Measurements from ENCODE around the gene SACM1L. TPM values are rescaled to one million over a fixed set of nuclear protein-coding genes. Genes with fewer than 3 reads are reported as not detected.
"Not testable (repeated sequence)": the region's sequence is repeated elsewhere in the genome, so short reads cannot be mapped to it uniquely, and the experiment has no call there.

Gene SACM1L
- total RNA-seq, 1 donor from 2014 or later, result 50.8 TPM

DNA sequence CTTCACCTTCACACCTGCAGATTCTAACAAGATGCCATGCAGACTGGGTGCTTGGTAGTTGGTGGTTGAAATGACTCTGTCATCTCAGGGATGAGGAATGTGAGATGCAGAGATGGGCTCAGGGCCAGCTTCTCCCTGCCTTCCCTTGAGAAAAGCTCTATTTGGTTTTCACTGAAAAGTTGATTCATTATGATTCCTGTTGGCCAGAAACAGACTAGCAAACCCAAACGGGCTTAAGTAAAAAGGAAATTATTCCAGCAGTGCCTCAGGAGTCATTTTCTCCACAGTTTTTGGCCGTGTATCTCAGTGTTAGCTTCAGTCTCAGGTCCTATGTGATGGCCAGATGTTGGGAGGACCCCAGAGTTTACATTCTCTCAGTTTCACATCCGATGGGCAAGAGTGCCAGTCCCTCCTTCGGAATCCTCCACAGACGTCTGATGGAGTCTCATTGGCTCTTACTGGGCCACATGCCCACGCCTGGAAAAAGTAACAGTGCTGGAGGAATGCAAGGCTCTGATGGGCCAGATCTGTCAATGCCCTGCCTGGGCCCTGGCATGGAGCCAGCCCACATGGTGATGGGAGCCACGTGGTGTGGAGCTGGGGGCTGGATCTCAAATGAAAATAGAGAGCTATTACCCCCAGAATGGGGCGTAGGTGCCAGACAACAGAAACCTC is 22.3 kb upstream of the SACM1L start:
- DNase-seq (ENCODE audit: low spot score), result peak; percentile 68

DNA sequence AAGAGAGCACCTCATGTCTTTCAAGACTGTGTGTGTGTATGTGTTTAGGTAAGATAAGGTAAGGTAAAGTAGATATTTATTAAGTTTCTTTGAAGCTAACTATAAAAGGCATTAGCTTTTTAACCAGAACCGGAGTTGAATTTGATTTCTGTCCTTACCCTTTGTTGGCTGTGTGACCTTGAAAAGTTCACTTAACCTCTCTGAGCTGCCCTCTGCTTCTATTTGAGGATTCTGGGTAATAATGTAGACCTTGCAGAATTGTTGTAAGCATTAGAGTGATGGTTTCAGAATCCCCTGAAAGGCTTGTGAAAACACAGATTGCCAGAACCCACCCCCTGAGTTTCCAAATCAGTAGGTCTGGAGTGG is 21.6 kb upstream of the SACM1L start:
- no peak for DNase-seq (ENCODE audit: low spot score)

DNA sequence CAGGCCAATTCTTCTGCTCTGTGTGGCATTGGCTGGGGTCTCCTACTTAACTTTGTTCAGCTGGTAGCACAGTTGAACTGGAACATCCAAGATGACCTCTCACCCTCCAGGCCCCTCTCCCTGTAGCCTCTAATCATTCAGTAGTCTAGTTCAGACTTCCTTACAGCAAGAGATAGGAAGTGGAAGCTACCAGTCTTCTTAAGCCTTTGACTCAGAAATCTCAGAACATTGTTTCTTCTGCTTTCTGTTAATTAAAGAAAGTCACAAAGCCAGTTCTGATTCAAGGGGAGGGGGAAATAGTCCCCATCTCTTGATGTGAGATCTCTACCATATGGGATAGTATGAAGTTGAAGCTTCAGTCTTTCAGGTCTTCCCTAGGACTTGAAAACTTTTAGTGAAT is 18.8 kb upstream of the SACM1L start:
- DNase-seq (ENCODE audit: low spot score), result no peak

DNA sequence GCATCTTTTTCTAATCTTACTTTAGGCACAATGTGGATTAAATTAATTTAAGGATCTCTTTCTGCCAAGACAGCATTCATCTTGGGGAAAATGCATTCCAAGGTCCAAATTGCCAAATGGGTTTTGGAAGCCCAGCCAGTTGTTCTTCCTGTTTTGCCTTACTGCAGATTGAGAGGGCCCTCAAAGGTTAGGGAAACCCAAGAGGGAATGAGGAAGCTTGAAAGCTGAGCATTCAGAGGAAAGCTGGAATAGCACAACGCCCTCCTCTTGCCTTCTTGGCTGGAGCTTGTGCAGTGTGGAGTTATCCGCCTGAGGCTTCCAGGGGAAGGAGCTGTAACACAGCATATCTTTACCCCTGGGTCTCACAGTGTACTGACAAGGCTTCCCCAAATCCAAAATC is 18.2 kb upstream of the SACM1L start:
- peak; percentile 58 for DNase-seq (ENCODE audit: low spot score)

DNA sequence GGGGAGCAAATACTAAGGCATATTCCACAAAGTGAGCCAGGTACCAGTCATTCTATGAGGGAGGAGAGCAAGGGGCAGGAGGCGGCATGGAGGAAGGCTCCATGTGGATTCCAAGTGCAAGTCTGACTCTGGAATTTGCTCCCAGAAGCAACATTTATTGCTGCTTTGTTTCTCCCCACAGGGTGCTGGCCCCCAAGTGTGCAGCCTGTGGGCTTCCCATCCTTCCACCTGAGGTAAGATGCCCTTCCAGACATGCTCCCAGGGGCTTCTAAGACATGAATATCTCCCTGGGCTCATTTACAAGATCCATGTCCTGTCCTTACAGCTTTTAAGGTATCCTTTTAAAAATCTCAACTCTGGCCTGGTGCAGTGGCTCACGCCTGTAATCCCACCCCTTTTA is 15.9 kb upstream of the SACM1L start:
- DNase-seq (ENCODE audit: low spot score), result no peak

DNA sequence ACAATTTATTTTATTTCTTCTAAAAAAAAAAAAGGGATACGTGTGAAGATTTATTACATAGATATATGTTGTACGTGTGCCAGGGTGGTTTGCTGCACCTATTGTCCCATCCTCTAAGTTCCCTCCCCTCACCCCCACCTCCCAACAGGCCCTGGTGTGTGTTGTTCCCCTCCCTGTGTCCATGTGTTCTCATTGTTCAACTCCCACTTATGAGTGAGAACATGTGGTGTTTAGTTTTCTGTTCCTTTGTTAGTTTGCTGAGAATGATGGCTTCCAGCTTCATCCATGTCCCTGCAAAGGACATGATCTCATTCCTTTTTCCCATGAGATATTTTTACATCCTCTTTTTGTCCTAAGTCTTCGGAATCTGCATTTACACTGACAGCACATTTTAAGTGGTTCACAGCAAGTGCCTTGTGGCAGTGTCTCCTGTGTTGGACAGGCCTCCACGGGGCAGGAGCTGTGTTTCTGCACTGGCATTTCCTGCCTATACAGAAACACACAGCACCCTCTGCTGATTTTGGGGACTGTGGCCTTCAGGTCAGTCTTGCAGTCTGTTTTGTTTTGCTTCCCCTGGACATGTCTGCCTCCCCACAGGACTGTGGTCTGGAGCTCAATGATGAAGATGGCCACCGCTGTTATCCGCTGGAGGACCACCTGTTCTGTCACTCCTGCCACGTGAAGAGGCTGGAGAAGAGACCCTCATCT is 12.7 kb upstream of the SACM1L start:
- DNase-seq (ENCODE audit: low spot score), result no peak

DNA sequence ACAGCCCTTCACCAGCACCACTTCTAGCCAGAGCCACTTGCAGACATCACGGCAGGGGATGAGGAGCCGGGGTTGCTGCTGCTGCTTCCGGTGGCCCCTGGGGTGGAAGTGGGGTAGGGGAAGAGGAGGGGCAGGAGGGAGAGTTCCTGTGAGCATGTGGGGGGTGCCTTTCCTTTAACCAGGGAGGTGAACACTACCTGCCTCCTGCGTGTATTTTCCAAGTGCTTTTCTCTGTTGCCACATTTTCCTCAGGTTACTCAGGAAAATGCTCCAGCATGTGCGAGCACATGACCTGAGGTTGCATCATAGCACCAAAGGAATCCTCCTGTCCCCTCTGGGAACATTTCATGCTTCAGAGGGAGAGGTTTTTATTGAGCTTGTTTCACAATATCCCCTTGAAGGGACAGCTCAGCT is 12.2 kb upstream of the SACM1L start:
- peak; percentile 35 for DNase-seq (ENCODE audit: low spot score)

DNA sequence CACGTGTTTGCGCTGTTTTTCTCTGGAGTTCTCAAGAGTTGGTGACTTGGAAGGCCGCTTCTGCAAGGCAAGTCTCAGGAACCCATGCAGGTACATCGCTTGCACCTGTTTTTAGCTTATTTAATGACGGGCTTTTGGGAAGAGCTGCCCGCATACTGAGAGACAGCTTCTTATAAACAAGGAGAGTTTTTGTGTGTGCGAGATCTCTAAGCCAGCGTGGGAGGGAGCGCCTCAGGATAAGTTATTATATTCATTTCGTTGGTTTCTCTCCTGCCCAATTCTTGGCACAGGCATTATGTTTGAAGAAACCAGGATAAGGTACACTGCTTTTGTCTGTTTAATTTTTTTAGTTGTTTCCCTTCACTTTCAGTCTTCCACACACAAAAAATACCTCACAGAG is 11.4 kb upstream of the SACM1L start:
- DNase-seq (ENCODE audit: low spot score), result no peak

DNA sequence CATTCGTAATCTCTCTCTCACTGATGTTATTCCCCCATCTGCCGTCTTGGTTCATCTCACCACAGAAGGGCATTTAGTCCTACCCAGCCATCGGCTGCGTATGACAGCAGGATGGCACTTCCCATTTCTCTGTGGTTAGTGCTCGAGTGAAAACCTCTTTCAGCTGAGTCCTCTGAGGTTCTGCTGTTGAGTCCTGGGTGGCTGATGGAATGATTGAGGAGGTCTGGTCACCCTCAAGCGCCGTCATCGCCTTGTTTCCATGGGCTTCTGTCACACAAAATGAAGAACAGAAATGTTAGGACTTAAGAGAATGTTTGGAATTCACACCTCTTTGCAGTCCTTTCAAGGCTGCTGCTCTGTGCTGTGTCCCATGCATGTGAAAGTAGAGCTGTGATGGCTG is 9.4 kb upstream of the SACM1L start:
- DNase-seq (ENCODE audit: low spot score), result no peak

DNA sequence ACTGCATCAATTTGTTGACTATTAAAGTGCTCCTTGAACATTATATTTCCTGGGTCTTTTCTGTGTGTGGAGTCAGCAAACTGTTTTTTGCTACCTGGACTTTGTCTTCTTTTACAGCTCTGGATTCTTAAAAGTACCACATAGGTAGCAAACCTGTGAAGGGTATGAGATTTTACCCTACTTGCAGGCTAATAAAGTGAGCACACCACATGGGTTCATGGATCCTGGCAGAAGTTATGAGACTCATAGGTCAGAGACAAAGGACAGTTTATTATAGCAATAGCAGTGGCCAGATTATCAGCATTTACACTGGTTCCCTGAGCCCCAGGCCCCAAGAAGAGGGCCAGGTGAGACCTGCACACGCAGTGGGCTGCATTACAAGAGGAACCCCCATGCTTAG is 8.0 kb upstream of the SACM1L start:
- no peak for DNase-seq (ENCODE audit: low spot score)

DNA sequence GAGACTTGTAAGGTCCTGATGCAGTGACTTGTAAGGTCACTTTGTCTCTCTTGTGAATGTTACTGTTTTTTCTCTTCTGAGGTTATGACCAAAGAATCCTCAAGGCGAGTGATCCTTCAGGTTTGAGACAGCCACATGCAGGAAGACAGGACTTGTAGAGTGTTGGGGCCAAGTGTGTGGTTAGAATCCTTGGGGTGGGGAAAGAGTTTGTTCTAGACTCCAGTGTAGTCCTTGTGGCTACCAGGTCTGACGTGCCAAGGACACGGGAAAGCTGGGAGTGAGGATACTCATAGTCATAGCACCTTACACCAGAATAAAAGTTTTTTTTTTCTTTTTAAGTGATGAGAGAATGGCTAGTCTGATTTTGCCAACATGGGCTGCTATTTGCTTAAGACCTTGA is 7.3 kb upstream of the SACM1L start:
- DNase-seq (ENCODE audit: low spot score), result no peak

DNA sequence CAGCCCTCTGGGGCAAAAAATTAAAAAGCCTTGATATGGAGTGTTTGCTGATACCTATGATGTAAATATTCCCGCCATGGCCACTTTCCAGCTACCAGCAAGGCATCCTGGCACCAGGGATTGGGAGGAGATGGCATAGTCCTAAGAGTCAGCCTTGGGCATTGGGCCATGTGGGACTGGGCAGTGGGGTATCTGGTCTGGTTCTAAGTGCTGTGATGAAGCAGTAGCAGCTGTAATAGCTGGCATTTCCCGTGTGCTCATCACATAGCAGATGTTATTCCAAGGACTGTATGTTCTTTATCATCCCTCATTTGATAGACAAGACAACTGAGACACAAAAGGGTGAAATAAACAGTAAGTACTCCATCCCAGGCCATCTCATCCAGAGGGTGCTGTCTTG is 6.9 kb upstream of the SACM1L start:
- DNase-seq (ENCODE audit: low spot score), result no peak

DNA sequence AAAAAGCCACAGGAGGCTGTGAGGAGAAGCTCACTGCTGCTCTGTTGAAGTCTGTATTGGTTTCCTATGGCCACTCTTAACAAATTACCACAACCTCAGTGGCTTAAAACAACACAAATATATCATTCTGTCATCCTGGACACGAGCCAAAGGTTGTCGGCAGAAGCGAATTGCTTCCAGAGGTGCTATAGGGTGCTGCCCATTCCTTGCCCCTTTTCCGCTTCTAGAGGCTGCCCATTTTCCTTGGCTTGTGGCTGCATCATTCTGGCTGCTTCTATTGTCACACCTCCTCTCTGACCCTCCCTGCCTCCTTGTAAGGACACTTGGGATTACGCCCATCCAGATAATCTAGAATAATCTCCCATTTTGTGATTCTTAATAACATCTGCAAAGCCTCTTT is 6.4 kb upstream of the SACM1L start:
- no peak for DNase-seq (ENCODE audit: low spot score)

DNA sequence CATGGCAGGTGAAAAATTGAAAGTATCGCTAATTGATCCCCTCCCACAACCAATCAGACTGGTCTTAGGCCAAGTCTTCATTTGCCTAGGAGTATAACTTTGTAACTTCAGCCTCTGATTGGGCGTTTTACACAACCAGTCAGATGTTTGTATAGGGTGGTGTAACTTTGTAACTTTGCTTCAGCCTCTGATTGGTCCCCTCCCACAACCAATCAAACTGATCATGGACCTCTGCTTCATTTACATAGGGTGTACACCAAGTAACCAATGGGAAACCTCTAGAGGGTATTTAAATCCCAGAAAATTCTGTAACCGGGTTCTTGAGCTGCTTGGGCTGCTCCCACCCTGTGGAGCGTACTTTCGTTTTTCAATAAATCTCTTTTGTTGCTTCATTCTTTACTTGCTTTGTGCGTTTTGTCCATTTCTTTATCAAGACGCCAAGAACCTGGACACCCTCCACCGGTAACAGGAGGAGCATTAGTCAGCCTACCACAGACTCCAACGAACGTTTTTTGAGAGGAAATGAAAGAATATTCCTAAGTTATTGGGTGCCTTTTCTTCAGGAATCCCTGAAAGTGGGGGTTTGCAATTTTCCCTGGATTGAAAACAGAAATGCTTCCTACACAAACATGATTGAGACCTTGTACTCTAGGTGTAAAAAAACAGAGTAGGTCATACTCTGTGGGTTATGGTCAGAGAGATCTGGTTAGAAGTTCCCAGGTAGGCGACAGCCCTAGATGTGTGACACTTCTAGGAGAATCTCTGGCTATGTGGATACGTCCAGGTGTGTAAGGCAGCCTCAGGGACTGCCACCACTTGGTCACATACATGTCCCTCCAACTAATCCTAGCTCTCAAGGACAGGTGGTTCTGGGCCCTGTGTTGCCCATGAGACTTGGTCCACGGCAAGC is 5.5 kb upstream of the SACM1L start:
- DNase-seq (ENCODE audit: low spot score), result no peak

DNA sequence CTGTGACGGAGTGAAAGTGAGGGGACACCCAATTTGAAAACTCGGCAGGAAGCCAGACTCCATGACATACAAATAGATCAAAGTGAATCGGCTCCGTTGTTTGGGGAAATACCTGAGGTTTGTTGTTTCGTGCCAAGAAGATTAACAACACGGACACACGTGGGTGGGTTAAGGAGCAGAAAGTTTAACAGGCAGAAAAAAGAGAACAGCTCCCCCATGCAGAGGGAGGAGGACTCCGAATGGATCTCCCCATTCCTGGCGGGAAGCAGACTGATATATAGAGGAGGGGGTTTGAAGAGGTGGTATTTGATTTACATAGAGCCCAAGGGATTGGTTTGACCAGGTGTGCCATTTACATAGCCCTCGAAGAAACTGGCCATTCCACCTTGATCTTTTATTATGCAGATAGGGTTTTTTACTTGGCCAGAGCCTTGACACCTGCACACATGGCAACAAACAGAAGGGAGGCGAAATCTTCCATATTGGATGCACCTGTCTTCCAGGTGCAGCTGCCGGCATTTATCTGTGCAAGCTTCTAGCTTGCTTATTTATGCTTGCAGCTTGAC is 4.8 kb upstream of the SACM1L start:
- DNase-seq (ENCODE audit: low spot score), result no peak

DNA sequence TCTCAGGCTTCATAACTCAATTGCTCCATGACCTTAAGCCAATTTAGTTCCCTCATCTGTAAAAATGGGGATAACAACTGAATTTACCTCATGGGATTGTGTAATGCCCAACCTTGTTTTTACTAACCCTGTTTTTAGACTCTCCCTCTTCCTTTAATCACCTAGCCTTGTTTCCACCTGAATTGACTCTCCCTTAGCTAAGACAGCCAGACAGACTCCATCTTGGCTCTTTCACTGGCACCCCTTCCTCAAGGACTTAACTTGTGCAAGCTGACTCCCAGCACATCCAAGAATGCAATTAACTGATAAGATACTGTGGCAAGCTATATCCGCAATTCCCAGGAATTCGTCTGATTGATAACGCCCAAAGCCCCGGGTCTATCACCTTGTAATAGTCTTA is 3.5 kb upstream of the SACM1L start:
- DNase-seq (ENCODE audit: low spot score), result not testable (repeated sequence)

DNA sequence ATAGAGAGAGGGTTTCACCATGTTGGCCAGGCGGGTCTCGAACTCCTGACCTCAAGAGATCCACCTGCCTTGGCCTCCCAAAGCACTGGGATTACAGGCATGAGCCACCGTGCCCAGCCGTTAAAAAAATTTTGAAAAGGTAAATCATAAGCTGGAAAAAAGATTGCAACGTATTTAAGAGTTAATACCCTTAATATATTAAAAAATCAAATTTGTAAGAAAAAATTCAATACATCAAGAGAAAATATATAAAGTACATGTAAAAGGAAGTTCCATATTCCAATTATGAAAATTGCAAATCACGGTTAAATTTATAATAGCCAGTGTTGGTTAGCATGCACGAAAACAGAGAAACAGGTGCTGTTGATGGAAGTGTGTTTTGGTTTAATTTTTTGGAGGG is 2.3 kb upstream of the SACM1L start:
- DNase-seq (ENCODE audit: low spot score), result no peak

DNA sequence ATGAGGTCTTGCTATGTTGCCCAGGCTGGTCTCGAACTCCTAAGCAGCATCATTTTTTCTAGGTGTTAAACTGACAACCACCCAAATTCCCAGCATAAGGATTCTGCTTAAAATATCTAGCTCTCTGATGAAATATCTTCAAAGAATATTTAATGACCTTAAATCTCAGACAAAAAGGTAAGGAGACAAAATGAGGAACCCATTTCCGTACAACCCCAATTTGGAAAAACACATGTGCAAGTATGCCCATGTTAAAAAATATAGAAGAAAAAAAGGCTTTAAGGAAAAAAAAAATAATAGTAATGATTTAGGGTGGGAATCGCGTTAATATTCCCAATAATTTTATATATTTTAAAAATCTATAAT is 1.4 kb upstream of the SACM1L start:
- DNase-seq (ENCODE audit: low spot score), result no peak

DNA sequence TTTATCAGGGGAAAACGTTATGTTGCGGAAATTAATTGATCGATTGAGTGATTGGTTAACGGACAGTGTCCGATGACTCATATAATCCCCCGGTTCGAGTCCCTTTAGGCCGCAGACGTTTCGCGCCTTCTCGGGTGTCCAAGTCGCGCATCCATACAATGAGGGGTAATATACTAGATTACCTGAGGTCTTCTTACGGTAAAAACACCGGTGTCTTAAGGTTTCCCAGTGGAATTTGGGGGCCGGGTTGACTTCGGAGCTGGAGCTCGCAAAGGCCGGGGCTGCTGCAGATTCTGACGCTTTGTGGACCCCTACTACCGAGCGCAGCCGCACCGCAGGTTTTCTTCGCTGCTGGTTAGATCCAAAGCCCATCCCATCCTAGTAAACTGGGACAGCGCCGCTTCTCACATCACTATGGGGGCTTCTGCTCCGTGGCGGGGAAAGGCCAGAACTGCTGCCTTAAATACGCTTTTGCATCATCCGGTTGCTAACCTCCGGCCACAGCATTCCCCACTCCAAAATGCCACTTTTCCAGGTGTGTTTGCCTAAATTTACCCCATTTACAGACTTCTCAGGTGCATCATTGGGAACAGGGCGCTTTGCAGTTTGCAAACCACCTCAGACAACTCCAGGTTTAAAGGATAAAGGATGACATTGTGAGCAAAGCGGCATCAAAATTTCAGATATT is 858 bp upstream of the SACM1L start:
- DNase-seq (ENCODE audit: low spot score), result peak; percentile 52

DNA sequence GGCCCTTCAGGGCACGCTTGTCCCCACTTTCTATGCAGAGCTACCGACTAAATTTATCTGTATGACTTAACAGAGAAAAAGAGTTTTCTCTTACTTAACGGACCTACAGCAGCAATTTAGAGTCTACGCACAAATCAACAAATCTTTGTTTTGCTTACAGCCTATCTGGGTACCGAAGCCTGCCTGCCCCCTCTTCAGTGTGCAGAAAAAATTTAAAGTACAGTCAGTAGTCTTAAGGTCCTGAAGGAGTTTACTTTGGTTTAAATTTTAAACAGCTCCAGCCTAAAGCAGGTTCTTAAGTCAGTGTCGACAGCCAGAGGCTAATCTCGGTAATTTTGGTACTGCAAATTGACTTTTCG is 570 bp downstream of the SACM1L start:
- DNase-seq (ENCODE audit: low spot score), result no peak

DNA sequence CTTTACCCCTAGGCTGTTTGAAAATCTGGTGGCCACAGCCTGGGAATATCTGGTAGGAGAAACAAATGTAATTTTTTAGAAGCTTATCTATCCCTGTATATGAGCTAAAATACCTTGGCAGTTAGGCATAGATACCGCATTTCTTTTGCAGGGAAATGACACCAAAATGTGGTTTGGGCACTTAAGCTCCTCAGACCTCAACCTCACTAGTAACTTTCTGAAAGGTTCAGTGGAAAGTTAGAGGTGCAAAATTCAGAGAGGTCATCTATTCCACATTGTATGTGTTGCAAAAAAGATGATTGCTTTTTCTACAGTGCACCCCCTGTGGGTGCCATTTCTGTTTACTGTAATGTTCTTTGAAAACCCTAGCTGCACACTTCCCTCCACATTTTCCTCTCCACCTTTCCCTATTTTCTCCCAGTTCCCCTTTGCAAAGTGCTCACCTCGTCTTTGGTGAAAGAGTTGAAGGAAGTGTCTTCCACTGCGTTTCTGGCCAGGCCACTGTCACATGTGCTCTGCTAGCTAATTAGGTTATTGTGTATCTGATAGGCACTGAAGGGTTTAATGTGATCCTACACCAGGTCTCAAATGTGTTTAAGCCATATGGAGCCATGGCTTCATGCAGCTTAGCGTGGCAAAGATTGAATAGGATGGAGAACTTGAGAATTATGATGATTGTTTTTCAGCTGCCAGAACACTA is 1.3 kb downstream of the SACM1L start:
- no peak for DNase-seq (ENCODE audit: low spot score)
